Measurements from ENCODE around the gene SELPLG.

DNA sequence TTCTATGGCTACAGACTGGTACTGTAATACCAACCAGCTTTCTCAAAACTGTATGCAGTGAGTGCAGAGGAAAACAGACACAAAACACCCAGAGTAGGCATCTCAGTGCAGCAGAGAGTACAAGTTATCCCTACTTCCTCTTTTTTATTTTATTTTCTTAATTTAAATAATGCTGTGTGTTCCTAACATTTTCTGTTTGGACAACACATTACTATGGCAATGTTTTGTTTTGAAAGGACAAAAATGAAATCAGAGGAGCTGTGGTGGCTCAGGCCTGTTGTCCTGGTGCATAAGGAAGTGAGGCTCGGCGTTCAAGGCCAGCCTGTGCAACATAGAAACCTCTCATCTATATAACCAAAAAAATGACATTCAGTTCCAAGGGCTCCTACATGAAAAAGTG lies 33.7 kb upstream of the SELPLG start:
- no peak for TF ChIP-seq EZH2 (IDR thresholded peaks at IDR 0.05; ENCODE audit: insufficient read depth, poor library complexity, severe bottlenecking)
- no peak for TF ChIP-seq EZH2phosphoT487 (IDR thresholded peaks at IDR 0.05; ENCODE audit: insufficient read depth, low read depth)

All from GM23248 (cell line).